ENCODE data around the gene SPEG.

SPEG gene

GRCh38 chr2:219533930-219534661, 99.5 kb downstream of the SPEG start:
- ATAC-seq: no peak
- no peak for TF ChIP-seq ISL1 (CRISPR knock-in tag; IDR thresholded peaks at IDR 0.05)
- TF ChIP-seq CSDC2 (CRISPR knock-in tag; IDR thresholded peaks at IDR 0.05): no peak
- no peak for TF ChIP-seq SNAI2 (CRISPR knock-in tag; IDR thresholded peaks at IDR 0.05)
- TF ChIP-seq POU6F1 (CRISPR knock-in tag; IDR thresholded peaks at IDR 0.05; ENCODE audit: borderline replicate concordance, low read depth): no peak
- no peak for TF ChIP-seq GLIS3 (CRISPR knock-in tag; IDR thresholded peaks at IDR 0.05)
- no peak for TF ChIP-seq ZNF8 (CRISPR knock-in tag; IDR thresholded peaks at IDR 0.05)
- no peak for TF ChIP-seq ARNTL (CRISPR knock-in tag; IDR thresholded peaks at IDR 0.05; ENCODE audit: borderline replicate concordance, low read depth)
- TF ChIP-seq ZFP3 (CRISPR knock-in tag; IDR thresholded peaks at IDR 0.05): no peak
- TF ChIP-seq ZC3H10 (CRISPR knock-in tag; IDR thresholded peaks at IDR 0.05): no peak
- TF ChIP-seq CSRNP3 (CRISPR knock-in tag; IDR thresholded peaks at IDR 0.05): no peak
- no peak for TF ChIP-seq OSR1 (CRISPR knock-in tag; IDR thresholded peaks at IDR 0.05)
- no peak for TF ChIP-seq ESRRG (CRISPR knock-in tag; IDR thresholded peaks at IDR 0.05)
- TF ChIP-seq TOX (CRISPR knock-in tag; IDR thresholded peaks at IDR 0.05; ENCODE audit: borderline replicate concordance): no peak

- no peak for ATAC-seq
- TF ChIP-seq GLIS3 (CRISPR knock-in tag; IDR thresholded peaks at IDR 0.05): no peak
- no peak for TF ChIP-seq SNAI2 (CRISPR knock-in tag; IDR thresholded peaks at IDR 0.05)
- no peak for TF ChIP-seq ESRRG (CRISPR knock-in tag; IDR thresholded peaks at IDR 0.05)
- TF ChIP-seq BACH2 (CRISPR knock-in tag; IDR thresholded peaks at IDR 0.05; ENCODE audit: borderline replicate concordance): no peak
- no peak for TF ChIP-seq ZNF8 (CRISPR knock-in tag; IDR thresholded peaks at IDR 0.05)
- TF ChIP-seq ZC3H10 (CRISPR knock-in tag; IDR thresholded peaks at IDR 0.05): no peak
- TF ChIP-seq TOX (CRISPR knock-in tag; IDR thresholded peaks at IDR 0.05; ENCODE audit: borderline replicate concordance): no peak
- no peak for TF ChIP-seq CSDC2 (CRISPR knock-in tag; IDR thresholded peaks at IDR 0.05)
- TF ChIP-seq ARNTL (CRISPR knock-in tag; IDR thresholded peaks at IDR 0.05; ENCODE audit: borderline replicate concordance, low read depth): no peak
- no peak for TF ChIP-seq CREB5 (CRISPR knock-in tag; IDR thresholded peaks at IDR 0.05; ENCODE audit: low read depth)
- TF ChIP-seq ZNF70 (CRISPR knock-in tag; IDR thresholded peaks at IDR 0.05): no peak
- TF ChIP-seq OSR1 (CRISPR knock-in tag; IDR thresholded peaks at IDR 0.05): no peak
- TF ChIP-seq RARB (CRISPR knock-in tag; IDR thresholded peaks at IDR 0.05): no peak
- no peak for TF ChIP-seq TCF4 (CRISPR knock-in tag; IDR thresholded peaks at IDR 0.05; ENCODE audit: borderline replicate concordance)
- no peak for TF ChIP-seq ZNF565 (CRISPR knock-in tag; conservative IDR thresholded peaks at IDR 0.05; ENCODE audit: low read depth)
- no peak for TF ChIP-seq PPARA (CRISPR knock-in tag; IDR thresholded peaks at IDR 0.05; ENCODE audit: borderline replicate concordance)
- TF ChIP-seq PATZ1 (CRISPR knock-in tag; IDR thresholded peaks at IDR 0.05; ENCODE audit: borderline replicate concordance): no peak
- no peak for TF ChIP-seq CSRNP3 (CRISPR knock-in tag; IDR thresholded peaks at IDR 0.05)
- TF ChIP-seq TSHZ2 (CRISPR knock-in tag; IDR thresholded peaks at IDR 0.05): no peak
Measured at GRCh38 chr2:219536425-219536824, 101.8 kb downstream of the SPEG start.

All from SK-N-SH treated with all-trans-retinoic acid at 6 μM for 48 hours (cell line).